Tongue (tissue), 2 donors: Measurements from ENCODE around the gene CNDP1. TPM values are rescaled to one million over a fixed set of nuclear protein-coding genes. Genes with fewer than 3 reads are reported as not detected.
"Not testable (repeated sequence)": the region's sequence is repeated elsewhere in the genome, so short reads cannot be mapped to it uniquely, and the experiment has no call there.

Source experiments
- DNase-seq: peaks from one replicate; pipeline ENCODE4 v3.0.0-alpha.2; 2015
- total RNA-seq: library from RNA; depleted of rRNA; stranded (reverse); fragments of >200 nt; gene quantifications from one replicate; pipeline ENCODE4 v1.2.3, GENCODE V29; 2014

Gene CNDP1
- total RNA-seq, 1 donor from 2014 or later = not detected

- DNase-seq = no peak
These were observed 13.1 kb upstream of the CNDP1 start for GRCh38 chr18:74521068-74521725.

- no peak for DNase-seq
These were observed 11.4 kb upstream of the CNDP1 start for GRCh38 chr18:74522635-74523548.

- DNase-seq = no peak
These were observed 10.2 kb upstream of the CNDP1 start for GRCh38 chr18:74524097-74524496.

GRCh38 chr18:74524915-74525314, 9.4 kb upstream of the CNDP1 start:
- not testable (repeated sequence) for DNase-seq

- DNase-seq = no peak
These were observed 8.6 kb upstream of the CNDP1 start for GRCh38 chr18:74525741-74526140.

GRCh38 chr18:74526488-74526887, 7.8 kb upstream of the CNDP1 start:
- no peak for DNase-seq

GRCh38 chr18:74528478-74528877, 5.8 kb upstream of the CNDP1 start:
- DNase-seq = no peak

GRCh38 chr18:74528913-74529312, 5.4 kb upstream of the CNDP1 start:
- DNase-seq = no peak

- DNase-seq = no peak
These were observed 4.9 kb upstream of the CNDP1 start for GRCh38 chr18:74529378-74529777.

- DNase-seq = no peak
These were observed 4.3 kb upstream of the CNDP1 start for GRCh38 chr18:74529811-74530583.

GRCh38 chr18:74530584-74530862, 3.8 kb upstream of the CNDP1 start:
- no peak for DNase-seq

GRCh38 chr18:74531043-74531442, 3.3 kb upstream of the CNDP1 start:
- no peak for DNase-seq

- DNase-seq = no peak
These were observed 1.7 kb upstream of the CNDP1 start for GRCh38 chr18:74532511-74533025.

GRCh38 chr18:74533666-74534065, 634 bp upstream of the CNDP1 start:
- no peak for DNase-seq

GRCh38 chr18:74534981-74535649, 815 bp downstream of the CNDP1 start:
- no peak for DNase-seq

- no peak for DNase-seq
These were observed 5.0 kb downstream of the CNDP1 start for GRCh38 chr18:74539289-74539688.

GRCh38 chr18:74540652-74541421, 6.5 kb downstream of the CNDP1 start:
- DNase-seq = no peak

- DNase-seq = no peak
These were observed 7.6 kb downstream of the CNDP1 start for GRCh38 chr18:74541703-74542555.

- no peak for DNase-seq
These were observed 10.6 kb downstream of the CNDP1 start for GRCh38 chr18:74544898-74545297.

- DNase-seq = no peak
These were observed 11.7 kb downstream of the CNDP1 start for GRCh38 chr18:74546007-74546406.
